SK-N-MC (cell line): ENCODE data around the gene CELF1.

ENCODE experiments used
- EZH2 ChIP-seq: fragments of 200-600 bp; sonication (generic); IDR thresholded peaks from one replicate; pipeline ENCODE4 v1.6.1; 2017; ENCODE audit warnings: antibody characterized with exemption
- POLR2AphosphoS5 ChIP-seq: IDR thresholded peaks from 2 replicates; pipeline ENCODE4 v1.6.1; 2012; ENCODE audit warnings: mild to moderate bottlenecking, low read depth, low read length, borderline replicate concordance

DNA sequence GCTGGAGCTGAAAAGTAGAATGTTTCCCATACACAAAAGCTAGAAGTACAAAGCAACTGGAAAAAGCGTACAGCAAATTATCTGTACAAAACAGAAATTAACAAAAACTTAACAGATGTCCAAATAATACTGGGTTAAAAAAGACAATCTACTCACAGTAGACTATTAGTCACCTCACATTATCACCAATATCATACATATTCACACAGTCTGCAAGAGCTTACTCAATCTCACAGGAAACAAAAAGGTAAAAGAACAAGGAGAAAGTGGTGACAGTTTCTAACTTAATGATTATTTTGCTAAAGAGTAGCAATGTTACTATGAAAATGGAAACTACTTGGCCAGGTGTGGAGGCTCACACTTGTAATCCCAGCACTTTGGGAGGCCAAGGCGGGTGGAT, 11.9 kb downstream of the CELF1 start:
- TF ChIP-seq EZH2: no peak
- no peak for TF ChIP-seq POLR2AphosphoS5
